GM12874 (cell line): Measurements from ENCODE around the gene SRRT.

Experiments
- TF ChIP-seq, protein P1 (sequence below): IDR thresholded peaks from 2 replicates; pipeline ENCODE4 v1.5.1; 2011; ENCODE audit warnings: low read depth, mild to moderate bottlenecking, control low read depth, low read length, moderate library complexity; ENCODE audit not compliant: insufficient read depth

Gene SRRT

DNA sequence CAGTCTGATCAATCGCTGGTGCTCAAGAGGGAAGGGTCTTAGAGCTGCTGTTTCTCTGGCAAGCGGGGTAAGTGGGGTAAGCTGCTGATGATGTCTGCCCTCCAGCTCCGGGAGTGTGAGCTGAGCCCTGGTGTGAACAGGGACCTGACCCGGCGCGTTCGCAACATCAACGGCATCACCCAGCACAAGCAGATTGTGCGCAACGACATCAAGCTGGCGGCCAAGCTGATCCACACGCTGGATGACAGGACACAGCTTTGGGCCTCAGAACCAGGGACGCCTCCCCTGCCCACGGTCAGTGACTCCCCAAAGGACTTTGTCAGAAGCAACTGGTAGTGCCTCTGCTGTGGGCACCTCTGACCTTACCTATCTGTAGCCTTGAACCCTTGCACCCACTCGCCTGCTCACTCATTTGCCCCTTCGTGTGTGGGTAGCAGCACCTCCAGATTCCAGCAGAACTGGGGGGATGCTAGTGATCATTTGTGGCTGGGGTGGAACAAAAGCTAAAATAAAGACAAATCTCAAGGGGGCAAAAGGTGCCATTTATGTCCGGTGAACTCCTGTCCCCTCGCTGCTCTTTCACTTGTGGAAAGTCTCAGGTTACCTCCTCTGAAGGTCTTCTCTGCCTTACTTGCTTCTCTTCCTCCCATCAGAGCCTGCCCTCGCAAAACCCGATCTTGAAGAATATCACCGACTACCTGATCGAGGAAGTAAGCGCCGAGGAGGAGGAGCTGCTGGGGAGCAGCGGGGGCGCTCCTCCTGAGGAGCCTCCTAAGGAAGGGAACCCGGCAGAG lies 11.4 kb downstream of the SRRT start:
- TF ChIP-seq, protein P1, sequence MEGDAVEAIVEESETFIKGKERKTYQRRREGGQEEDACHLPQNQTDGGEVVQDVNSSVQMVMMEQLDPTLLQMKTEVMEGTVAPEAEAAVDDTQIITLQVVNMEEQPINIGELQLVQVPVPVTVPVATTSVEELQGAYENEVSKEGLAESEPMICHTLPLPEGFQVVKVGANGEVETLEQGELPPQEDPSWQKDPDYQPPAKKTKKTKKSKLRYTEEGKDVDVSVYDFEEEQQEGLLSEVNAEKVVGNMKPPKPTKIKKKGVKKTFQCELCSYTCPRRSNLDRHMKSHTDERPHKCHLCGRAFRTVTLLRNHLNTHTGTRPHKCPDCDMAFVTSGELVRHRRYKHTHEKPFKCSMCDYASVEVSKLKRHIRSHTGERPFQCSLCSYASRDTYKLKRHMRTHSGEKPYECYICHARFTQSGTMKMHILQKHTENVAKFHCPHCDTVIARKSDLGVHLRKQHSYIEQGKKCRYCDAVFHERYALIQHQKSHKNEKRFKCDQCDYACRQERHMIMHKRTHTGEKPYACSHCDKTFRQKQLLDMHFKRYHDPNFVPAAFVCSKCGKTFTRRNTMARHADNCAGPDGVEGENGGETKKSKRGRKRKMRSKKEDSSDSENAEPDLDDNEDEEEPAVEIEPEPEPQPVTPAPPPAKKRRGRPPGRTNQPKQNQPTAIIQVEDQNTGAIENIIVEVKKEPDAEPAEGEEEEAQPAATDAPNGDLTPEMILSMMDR: no peak

DNA sequence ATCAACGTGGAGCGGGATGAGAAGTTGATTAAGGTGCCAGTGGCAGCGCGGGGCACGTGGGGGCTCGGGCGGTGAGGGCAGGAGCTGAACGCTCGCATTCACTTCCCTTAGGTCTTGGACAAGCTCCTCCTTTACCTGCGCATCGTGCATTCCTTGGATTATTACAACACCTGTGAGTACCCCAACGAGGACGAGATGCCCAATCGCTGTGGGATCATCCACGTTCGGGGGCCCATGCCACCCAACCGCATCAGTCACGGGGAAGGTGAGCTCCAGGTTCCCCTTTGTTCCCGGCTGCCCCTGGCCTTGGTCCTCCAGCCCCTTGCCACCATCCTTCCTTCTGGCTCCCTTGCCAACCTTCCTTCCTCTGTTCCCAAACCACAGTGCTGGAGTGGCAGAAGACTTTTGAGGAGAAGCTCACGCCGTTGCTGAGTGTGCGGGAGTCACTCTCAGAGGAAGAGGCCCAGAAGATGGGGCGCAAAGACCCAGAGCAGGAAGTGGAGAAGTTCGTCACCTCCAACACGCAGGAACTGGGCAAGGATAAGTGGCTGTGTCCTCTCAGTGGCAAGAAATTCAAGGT lies 12.1 kb downstream of the SRRT start:
- TF ChIP-seq, protein P1: no peak

DNA sequence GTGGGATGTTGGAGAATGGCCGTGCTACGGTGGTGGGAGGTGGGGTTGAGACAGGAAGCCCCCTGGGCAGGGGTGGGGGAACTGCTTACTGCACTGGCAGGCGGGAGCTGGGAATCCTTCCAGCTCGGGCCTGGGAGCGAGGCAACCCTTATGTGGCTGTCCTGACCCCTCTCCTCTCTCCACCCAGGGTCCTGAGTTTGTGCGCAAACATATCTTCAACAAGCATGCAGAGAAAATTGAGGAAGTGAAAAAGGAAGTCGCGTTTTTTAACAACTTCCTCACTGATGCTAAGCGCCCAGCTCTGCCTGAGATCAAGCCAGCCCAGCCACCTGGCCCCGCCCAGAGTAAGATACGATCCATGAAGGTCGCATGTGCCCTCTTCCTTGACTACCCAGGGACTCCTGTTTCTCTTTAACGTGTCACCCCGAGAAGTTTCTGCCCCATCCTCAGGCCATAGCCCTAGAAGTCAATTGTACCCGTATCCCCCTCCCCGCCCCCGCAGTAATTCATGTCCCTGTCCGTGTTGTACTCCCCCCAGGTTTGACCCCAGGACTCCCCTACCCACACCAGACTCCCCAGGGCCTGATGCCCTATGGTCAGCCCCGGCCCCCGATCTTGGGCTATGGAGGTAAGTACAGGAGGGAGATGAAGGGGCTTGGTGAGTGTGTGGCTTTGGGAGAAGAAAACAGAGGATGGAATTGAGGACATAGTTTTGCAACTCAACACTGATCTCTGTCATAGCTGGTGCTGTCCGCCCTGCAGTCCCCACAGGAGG lies 12.8 kb downstream of the SRRT start:
- TF ChIP-seq, protein P1: no peak

DNA sequence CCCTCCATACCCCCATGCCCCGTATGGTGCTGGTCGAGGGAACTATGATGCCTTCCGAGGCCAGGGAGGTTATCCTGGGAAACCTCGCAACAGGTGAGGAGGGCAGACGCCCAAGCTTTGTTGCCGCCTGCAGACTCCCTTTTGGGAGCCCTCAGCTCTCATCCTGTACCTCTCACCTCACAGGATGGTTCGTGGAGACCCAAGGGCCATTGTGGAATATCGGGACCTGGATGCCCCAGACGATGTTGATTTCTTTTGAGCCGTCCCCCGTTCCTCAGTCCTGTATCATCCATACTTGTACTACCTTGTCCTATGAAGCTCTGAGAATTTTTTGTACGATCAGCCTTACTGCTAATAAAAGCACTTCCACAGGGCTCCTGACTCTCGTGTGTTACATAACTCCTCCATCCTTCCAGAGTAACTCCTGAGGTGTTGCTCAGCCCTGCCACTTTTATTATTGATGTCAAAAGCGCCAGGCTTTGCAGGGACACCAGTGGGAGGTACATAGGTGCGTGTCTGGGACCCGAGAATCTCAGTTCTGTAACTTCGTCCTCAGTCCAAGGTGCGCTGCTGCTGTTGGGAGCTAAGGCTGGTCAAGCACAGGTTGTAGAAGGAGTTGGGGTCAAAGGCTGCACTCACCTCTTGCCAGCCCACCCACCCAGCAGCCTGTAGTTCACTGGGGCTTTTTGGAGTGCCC lies 13.5 kb downstream of the SRRT start:
- TF ChIP-seq, protein P1: no peak

DNA sequence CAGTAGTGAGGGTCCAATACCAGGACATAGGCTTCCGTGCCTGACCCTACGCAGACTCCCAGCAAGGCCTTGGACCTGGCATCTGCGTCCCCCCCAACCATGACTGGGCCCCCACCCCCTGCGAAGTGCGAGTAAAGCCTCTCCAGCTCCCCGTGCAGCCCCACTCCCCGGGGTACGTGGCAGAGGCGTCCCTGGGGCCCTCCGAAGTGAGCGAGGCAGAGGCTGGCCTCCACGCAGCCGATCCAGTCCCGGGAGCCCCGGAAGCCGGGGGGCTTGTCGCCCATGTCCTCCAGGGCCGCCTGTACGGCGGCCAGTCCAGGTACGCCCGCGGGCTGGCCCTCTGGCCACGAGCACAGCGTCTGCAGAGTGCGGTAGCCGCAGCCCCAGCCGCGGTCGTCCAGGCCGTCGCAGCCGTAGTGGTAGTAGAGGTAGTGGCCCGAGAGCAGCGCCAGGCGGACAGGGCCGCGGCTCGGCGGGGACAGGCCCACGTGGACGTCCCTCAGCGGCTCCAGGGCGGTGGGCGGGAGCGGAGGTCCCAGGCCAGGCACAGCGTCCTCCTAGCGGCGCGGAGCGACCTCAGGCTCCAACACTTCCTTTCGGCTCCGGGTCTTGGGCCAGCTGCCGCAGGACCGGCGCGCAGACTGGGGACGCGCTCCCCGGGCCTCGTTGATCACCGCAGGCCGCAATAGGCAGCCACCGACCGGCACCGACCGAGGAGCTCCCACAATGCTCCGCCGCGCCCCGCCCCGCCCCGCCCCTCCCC lies 14.3 kb downstream of the SRRT start, which contains the start of gene UFSP1:
UFSP1 (minus strand) TSS at position 728 of the 763 bp plus-strand sequence; CDS start at position 284, 444 bp downstream.
- TF ChIP-seq, protein P1: no peak

DNA sequence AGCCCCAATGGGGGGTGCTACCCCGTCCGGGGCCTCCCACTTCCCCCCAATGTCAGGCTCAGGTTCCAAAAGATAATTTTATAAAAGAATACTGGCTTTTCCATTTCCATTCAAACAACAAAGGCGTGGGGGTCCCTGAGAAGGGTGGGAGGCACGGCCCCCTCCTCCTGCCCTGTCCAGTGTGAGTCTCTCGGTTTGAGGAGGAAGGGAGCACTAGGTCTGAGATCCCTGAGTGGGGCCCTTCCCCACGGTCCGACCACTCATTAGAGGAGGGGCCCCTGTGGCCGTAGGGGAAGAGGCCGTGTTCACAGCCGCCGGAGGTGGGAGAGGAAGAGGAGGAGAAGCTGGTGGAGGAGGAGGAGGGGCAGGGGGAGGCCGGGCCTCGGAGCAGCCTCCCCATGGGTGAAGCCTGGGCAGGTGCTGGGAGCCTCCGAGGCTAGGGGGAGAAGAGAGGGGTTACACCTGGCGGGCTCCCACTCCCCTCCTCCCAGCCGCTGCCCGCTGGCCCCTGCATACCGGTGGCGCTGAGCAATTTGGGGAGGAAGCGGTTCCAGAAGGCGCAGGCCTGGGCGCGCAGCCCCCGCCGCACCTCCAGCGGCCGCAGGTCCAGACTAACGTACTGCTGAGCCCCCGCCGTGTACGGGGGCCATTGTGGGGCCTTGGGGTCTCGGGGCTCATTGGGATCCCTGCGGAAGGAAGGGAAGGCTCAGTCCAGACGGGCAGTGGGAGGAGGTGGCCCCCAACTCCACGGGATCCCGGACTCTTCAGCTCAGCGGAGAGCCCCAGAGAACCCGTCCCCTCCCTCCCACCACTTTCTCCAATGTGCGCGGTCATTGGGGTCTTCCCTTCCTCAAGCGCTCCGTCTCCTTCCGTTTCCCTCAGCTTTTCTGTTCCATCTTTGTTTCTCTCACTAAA lies 16.0 kb downstream of the SRRT start:
- TF ChIP-seq, protein P1: no peak
